HG02852 (cell line): ENCODE data around the gene MOGAT2.

Experiments
- ATAC-seq: cut with Tn5 transposase; IDR thresholded peaks from one replicate; pipeline ENCODE4 v1.9.1; 2021; ENCODE audit warnings: mild to moderate bottlenecking, moderate library complexity; ENCODE audit not compliant: unreplicated experiment

The MOGAT2 gene

DNA sequence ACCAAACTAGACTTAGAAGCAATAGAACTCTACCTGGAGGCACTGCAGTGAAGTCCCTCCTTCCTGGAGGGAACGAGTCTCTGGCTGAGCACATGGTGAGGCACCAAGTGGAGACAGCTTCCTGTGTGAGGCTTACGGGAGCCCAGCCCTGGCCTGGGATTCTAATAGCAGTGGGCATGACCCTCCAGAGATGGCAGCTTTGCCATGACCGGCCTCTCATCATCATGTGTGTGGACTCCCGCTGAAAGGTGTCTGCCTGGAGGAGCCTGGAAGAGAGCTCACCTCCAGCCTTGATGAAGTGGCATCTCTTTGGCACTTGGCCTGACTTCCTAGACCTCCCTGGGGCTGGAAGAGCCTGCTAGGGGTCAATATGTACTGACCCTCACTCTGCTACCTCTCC lies 58.9 kb downstream of the MOGAT2 start:
- ATAC-seq = no peak

DNA sequence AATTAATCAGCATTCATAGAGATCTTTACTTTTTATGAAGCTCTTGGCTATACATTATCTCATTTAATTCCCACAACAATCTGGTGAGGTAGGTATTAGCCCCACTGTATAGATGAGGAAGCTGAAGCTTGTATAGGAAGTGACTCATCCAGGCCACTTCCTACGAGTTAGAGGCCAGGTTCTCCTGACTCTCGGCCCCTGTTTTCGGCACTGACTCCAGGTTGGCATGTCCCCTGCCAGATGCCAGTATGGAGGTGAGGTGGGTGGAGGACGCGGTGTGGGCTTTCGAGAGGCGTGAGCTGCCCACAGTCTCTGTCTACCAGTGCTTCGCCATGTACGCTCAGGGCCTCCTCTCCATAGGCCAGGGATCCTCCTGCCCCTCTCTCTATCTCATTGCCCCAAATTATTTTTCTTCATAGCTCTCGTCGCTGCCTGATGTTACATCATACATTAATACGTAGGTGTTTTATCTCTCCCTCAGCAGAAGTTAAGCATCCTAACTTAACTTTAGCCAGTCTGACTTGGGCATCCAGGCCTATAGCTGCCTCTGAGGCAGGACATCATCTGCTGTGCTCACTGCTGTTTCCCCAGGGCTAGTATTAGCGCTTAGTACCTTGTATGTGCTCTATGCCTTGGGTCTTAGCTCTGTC lies 59.9 kb downstream of the MOGAT2 start:
- no peak for ATAC-seq

DNA sequence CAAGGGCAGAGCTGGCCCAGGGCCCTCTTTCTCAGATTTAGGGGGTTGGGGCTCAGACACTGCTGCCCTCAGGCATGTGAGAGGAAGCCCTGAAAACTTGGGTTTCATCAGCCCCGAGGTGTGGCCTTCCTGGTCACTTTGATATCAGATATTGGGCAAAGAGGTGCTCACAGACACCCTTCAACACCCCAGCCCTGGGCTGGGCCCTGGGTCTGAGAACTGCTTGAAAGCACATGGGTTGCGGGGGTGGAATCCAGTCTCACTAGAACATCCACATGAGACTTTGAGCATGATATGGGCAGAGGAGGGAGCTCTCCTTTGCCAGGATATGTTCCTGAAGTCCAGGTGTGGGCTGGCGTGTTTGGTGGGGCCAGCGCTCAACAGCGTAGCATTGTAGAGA lies 61.3 kb downstream of the MOGAT2 start:
- ATAC-seq = no peak

DNA sequence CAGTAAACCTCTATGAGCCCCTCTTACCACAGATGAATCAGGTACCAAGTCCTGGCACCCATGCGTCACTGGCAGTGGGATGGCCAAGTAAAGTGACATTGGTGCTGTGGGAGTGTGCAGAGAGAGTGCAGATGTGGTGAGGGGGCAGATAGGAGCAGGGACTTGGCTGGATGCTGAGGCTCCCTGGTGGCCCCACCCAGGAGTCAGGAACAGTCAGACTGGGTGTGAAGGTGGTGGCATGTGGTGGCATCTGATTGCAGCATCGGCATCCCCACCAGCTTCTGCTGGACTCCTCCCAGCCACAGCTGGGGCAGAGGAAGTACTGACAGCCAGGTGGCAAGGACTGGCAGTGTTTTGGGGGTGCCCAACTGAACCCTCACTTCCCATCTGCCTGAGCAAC lies 62.3 kb downstream of the MOGAT2 start:
- ATAC-seq = no peak

DNA sequence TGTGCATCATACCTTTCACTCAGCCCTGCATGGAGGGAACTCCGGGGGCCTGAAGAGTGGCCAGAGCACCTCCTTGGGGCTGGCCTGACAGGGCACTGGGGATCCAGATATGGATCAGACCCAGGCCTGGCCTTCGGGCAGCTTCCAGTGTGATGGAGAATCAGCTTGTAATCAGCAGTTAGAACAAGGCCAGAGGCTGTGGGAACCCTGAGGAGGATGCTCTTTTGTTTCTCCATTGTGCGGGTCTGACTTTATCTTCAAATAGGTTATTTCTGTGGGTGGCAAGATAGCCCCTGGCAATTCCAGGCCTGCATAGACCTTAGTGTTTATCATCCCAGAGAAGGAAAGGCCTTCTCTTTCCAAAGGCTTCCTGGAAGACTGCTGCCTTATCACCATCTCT lies 63.2 kb downstream of the MOGAT2 start:
- no peak for ATAC-seq

DNA sequence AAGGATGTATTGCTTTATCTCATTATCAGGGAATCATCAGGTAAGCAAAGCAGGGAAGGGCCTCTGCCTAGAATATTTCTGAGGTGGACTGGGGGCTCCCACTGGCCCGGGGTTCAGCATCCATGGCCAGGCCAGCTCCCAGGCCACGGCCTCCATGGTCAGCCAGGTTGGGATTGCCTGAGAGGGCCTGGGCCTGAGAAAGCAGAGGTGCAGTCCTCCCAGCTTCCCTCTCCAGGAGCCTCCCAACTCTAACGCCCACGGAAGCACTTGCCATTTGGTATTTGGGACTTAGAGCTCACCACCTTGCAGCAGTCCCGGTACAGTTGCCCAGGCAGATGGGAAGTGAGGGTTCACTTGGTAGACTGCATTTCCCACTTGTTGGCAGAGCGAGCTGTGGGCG lies 63.7 kb downstream of the MOGAT2 start:
- ATAC-seq = no peak

DNA sequence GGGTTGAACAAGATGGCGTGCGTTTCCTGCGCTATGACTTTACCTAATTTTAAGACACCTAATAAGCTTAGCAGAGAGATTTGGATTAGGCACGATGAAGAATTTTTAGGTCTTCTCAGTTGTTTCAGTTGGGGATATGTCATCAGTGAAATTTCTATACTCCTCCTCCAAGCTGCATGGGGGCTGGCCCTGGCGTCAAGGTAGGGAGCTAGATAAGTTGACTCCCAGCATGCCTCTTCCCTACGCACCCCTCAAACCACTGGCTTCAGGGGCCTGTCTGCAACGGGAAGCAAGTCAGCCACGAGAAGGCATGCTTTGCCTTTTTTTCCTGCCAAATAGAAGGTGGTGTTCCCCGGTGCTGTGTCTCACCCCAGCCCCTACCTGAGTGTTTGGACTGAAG lies 64.2 kb downstream of the MOGAT2 start:
- no peak for ATAC-seq
